Mononuclear cell (primary cell): Measurements from ENCODE around the gene RXFP2. TPM values are rescaled to one million over a fixed set of nuclear protein-coding genes. Genes with fewer than 3 reads are reported as not detected.

Source experiments
- H3K27me3 ChIP-seq: 2 replicates; pipeline ENCODE4 v1.6.0; 2011; ENCODE audit warnings: low read length, control low read depth; ENCODE audit not compliant: insufficient read depth
- H3K4me1 ChIP-seq: 2 replicates; pipeline ENCODE4 v1.5.1; 2011; ENCODE audit warnings: mild to moderate bottlenecking, low read length, control low read depth; ENCODE audit not compliant: insufficient read depth
- H3K4me3 ChIP-seq: 2 replicates; pipeline ENCODE4 v1.5.1; 2011; ENCODE audit warnings: mild to moderate bottlenecking, low read length, moderate library complexity
- H3K9me3 ChIP-seq: 2 replicates; pipeline ENCODE4 v1.5.1; 2011; ENCODE audit warnings: low read depth, mild to moderate bottlenecking, control low read depth, low read length
- total RNA-seq: library from RNA; depleted of rRNA; stranded (reverse); fragments of >200 nt; gene quantifications from one replicate; pipeline ENCODE4 v1.2.3, GENCODE V29; 2012

The RXFP2 gene
- total RNA-seq, 1 donor = not detected

DNA sequence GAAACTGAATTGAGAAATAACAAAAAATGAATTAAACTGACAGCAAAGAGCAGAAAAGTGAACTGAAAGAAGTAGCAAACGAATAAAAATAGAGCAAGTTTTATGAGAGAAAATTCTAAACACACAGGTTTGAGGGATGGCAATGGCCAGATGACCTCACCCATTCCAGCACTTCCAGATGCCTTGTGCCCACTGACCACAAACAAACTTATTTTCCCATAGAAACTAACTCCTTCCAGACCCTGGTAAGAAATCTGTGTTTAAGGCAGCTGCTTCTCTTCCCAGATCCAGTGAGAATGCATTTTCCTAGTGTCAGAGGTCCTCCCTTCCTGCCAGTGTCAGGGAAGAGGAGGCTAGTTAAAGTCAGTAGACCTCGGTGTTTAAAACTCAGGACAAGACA lies 51.7 kb downstream of the RXFP2 start:
- no peak overlapping the region for H3K4me3 ChIP-seq
- no peaks in the 10 kb centered on the region for H3K9me3 ChIP-seq
- peaks cover 4% of the 10 kb centered on the region for H3K4me1 ChIP-seq
- no peaks in the 10 kb centered on the region for H3K27me3 ChIP-seq

DNA sequence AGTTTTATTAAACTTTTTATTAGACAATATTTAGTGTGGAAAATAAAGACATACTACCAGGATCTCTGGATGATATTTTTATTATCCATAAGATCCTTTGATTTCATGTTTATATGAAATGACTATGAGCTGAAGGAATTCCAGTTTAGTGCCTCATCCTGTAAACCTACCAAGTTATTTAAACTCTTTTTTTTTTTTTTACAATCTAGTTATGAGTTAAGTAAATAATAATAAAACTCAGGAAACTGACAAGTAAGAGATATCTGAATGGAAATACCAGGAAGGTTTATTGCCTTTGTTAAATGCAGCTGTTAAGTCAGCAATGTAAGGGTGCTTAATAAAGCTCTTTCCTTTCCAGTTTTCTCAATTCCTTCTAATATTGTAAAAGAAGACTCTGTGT lies 53.9 kb downstream of the RXFP2 start:
- Histone ChIP-seq H3K27me3 (no peaks in the 10 kb centered on the region), H3K9me3 (no peaks in the 10 kb centered on the region), H3K4me3 (no peak overlapping the region), H3K4me1 (peaks cover 11% of the 10 kb centered on the region)

DNA sequence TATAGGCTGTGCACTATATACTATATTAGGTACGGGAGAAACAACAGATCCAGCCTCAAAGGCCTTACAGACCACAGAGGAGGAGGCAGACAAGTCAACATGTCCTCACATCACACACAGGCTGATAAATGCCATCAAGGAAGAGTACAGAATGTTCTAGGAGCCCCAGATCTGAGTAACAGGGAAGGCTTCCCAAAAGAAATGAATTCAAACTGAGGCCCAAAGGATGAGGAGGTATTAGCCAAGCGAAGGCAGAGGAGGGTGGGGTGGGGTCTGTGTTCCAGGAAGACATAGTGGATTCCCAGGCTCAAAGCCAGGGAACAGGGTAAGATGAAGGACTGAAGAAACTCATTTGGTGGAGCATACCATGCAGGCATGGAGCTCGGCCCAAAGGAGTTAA lies 55.1 kb downstream of the RXFP2 start:
- Histone ChIP-seq H3K4me3 (no peak overlapping the region), H3K4me1 (peaks cover 18% of the 10 kb centered on the region), H3K27me3 (no peaks in the 10 kb centered on the region), H3K9me3 (no peaks in the 10 kb centered on the region)

DNA sequence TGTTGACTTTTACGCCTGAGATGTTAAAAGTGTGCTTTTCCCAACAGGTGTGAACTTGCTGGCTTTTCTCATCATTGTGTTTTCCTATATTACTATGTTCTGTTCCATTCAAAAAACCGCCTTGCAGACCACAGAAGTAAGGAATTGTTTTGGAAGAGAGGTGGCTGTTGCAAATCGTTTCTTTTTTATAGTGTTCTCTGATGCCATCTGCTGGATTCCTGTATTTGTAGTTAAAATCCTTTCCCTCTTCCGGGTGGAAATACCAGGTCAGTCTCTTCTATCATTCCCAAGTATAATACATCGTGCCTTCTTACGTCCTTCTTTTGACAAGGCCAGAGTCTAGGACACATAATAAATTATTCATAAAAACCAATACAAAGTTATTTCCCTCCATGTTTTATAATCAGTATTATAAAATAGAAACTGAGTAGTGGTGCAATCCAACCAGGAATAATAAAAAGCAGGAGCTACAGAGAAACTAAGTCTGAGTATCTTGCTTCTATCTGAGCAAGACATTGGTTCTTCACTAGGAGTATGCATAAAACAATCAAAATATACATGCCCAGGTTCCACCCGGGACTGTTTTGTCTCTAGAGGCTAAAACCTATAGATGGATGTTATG lies 57.9 kb downstream of the RXFP2 start:
- no peaks in the 10 kb centered on the region for H3K27me3 ChIP-seq
- H3K9me3 ChIP-seq = no peaks in the 10 kb centered on the region
- peaks cover 28% of the 10 kb centered on the region for H3K4me1 ChIP-seq
- H3K4me3 ChIP-seq = no peak overlapping the region

DNA sequence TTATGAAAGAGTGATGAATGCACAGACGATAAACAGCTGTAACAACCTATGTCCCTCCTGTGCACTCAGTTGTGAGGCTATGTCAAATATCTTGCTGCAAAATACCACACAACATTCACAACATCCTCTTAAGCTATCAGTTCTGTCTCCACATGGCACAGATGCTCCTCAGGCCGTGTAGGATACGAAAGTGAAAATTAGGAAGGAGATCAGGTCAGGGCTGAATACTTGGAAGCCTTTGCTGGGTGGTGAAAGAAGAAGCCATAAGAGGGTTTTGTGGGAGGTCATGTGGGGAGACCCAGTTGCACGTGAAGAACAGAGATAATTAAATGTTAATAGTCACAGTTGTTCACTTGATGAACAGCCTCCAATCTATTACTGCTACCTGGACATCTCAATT lies 58.9 kb downstream of the RXFP2 start:
- H3K27me3 ChIP-seq = no peaks in the 10 kb centered on the region
- H3K9me3 ChIP-seq = no peaks in the 10 kb centered on the region
- H3K4me3 ChIP-seq = no peak overlapping the region
- H3K4me1 ChIP-seq = peaks cover 35% of the 10 kb centered on the region

DNA sequence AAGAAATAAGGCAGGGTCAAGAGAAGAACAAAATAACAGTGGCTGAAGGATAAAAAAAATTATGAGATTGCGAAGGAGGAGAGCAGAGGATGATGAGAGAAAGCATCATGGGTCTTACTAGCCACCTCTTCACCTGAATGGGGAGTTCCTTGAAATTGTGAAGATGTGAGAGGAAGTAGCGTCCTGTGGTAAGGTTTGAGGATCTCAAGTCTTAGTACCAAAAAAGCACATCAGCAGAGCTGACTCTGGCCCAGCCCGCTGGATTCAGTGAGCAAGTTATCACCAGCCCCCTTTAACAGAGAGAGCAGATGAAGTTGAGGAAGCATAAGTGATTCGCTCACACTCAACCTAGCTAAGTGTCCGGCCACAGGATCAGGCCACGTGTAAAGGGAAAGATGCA lies 61.8 kb downstream of the RXFP2 start:
- H3K4me1 ChIP-seq = peaks cover 61% of the 10 kb centered on the region

DNA sequence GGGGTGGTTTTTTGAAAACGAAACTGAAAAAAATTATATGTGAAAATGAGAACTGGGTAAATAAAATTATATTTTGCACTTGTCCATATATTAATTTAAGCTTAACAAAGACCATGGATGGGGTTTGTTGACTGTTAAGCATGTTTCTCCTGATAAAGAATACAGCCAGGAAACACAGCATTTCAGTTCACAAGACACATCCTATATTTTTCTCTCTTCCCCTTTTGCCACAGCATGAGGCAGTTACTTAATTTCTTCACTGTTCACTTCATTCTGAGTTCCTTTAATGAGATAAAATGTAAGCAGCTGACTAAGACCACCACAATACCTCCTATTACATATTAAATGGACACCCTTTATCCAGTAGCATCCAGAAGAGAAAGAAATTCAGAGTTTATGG lies 64.0 kb downstream of the RXFP2 start:
- Histone ChIP-seq H3K4me1 (peaks cover 76% of the 10 kb centered on the region), H3K4me3 (no peak overlapping the region), H3K27me3 (no peaks in the 10 kb centered on the region), H3K9me3 (no peaks in the 10 kb centered on the region)

More for the DNA sequence above, 61.8 kb downstream of the RXFP2 start:
- Histone ChIP-seq H3K27me3 (no peaks in the 10 kb centered on the region), H3K9me3 (no peaks in the 10 kb centered on the region), H3K4me3 (no peak overlapping the region)

- Histone ChIP-seq H3K4me1 (peaks cover 74% of the 10 kb centered on the region), H3K27me3 (no peaks in the 10 kb centered on the region), H3K4me3 (no peak overlapping the region), H3K9me3 (no peaks in the 10 kb centered on the region)
These were observed 66.5 kb downstream of the RXFP2 start for GRCh38 chr13:31805841-31806240.

DNA sequence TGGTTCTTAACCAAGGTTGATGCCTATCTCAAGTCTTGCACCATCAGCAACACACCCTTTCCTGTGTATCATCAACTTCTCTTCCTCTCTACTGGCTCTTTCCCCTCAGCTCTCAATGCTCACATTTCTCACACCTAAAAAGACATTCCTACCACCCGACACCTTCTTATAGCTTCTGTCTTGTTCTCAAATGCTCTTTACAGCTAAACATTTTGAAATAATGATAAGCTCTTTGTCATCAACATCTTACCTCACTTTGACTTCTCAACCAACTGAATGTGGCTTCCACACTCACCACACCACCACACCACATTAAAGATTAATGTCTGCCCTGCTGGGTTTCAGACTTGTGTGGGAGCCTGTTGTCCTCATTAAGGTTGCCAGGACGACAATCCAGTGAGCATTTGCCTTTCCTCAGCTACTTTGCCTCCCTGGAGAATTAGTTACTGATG lies 67.8 kb downstream of the RXFP2 start:
- no peaks in the 10 kb centered on the region for H3K27me3 ChIP-seq
- H3K9me3 ChIP-seq = no peaks in the 10 kb centered on the region
- H3K4me3 ChIP-seq = no peak overlapping the region
- peaks cover 63% of the 10 kb centered on the region for H3K4me1 ChIP-seq

GRCh38 chr13:31814536-31814935 lies 75.2 kb downstream of the RXFP2 start:
- Histone ChIP-seq H3K27me3 (no peaks in the 10 kb centered on the region), H3K4me1 (peaks cover 10% of the 10 kb centered on the region), H3K4me3 (peak overlapping the region; percentile 21), H3K9me3 (peaks cover 14% of the 10 kb centered on the region)

GRCh38 chr13:31815361-31816144 lies 76.2 kb downstream of the RXFP2 start:
- Histone ChIP-seq H3K4me1 (peaks cover 10% of the 10 kb centered on the region), H3K9me3 (peaks cover 14% of the 10 kb centered on the region), H3K27me3 (no peaks in the 10 kb centered on the region), H3K4me3 (no peak overlapping the region)

DNA sequence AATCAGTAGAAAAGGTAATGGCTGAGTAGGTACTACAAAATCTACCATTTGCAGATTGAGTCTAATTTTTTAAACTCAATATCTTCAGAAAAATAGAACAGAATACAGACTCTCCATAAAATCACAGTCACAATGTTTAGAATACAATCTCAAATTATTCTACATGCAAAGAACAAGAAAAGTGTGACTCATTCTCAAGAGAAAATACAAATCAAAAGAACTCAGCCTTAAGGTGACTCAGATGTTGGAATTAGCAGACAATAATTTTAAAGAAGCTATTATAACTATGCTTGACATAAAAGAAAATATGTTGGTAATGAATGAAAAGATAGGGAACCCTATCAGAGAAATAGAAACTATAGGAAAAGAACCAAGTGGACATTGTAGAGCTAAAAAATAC lies 78.9 kb downstream of the RXFP2 start:
- Histone ChIP-seq H3K9me3 (peaks cover 14% of the 10 kb centered on the region), H3K27me3 (no peaks in the 10 kb centered on the region), H3K4me3 (no peak overlapping the region), H3K4me1 (peaks cover 8% of the 10 kb centered on the region)

GRCh38 chr13:31824705-31825517 lies 85.6 kb downstream of the RXFP2 start:
- Histone ChIP-seq H3K9me3 (no peaks in the 10 kb centered on the region), H3K4me3 (no peak overlapping the region), H3K4me1 (peaks cover 14% of the 10 kb centered on the region), H3K27me3 (no peaks in the 10 kb centered on the region)

- Histone ChIP-seq H3K4me1 (peaks cover 14% of the 10 kb centered on the region), H3K27me3 (no peaks in the 10 kb centered on the region), H3K4me3 (no peak overlapping the region), H3K9me3 (no peaks in the 10 kb centered on the region)
These were observed 87.2 kb downstream of the RXFP2 start for GRCh38 chr13:31826521-31826920.

- H3K9me3 ChIP-seq = no peaks in the 10 kb centered on the region
- no peaks in the 10 kb centered on the region for H3K27me3 ChIP-seq
- no peak overlapping the region for H3K4me3 ChIP-seq
- peaks cover 14% of the 10 kb centered on the region for H3K4me1 ChIP-seq
These were observed 88.4 kb downstream of the RXFP2 start for GRCh38 chr13:31827707-31828106.
